Suprapubic skin (tissue), 4 donors: ENCODE measurements around the gene RPUSD4. TPM values are rescaled to one million over a fixed set of nuclear protein-coding genes. Genes with fewer than 3 reads are reported as not detected.
"Not testable (repeated sequence)": the region's sequence is repeated elsewhere in the genome, so short reads cannot be mapped to it uniquely, and the experiment has no call there.

Experiments
- DNase-seq, 2 donors: peaks; one replicate each; pipeline ENCODE4 v3.0.0-alpha.2; 2019; ENCODE audit warnings: low spot score in 2 of 2
- H3K27ac ChIP-seq: fragments of 200-600 bp; sonication (generic); one replicate; pipeline ENCODE4 v1.5.1; 2019
- H3K27me3 ChIP-seq: fragments of 200-600 bp; sonication (generic); one replicate; pipeline ENCODE4 v1.5.1; 2019
- H3K36me3 ChIP-seq: fragments of 200-600 bp; sonication (generic); one replicate; pipeline ENCODE4 v1.5.1; 2019
- H3K4me1 ChIP-seq: fragments of 200-600 bp; sonication (generic); one replicate; pipeline ENCODE4 v1.5.1; 2019
- H3K4me3 ChIP-seq: fragments of 200-600 bp; sonication (generic); one replicate; pipeline ENCODE4 v1.5.1; 2019; ENCODE audit warnings: mild to moderate bottlenecking
- H3K9me3 ChIP-seq: fragments of 200-600 bp; sonication (generic); one replicate; pipeline ENCODE4 v1.5.1; 2019
- CTCF ChIP-seq, 2 donors: fragments of 200-600 bp in 1 of 2; fragments of 450-650 bp in 1 of 2; sonication (generic) in 1 of 2; IDR thresholded peaks; one replicate each; pipeline ENCODE4 v1.5.1; 2016 to 2019; ENCODE audit warnings: antibody characterized with exemption in 2 of 2, mild to moderate bottlenecking in 1 of 2, moderate library complexity in 1 of 2
- EP300 ChIP-seq: sonication (generic); formaldehyde crosslinking; IDR thresholded peaks from one replicate; pipeline ENCODE4 v1.6.1; 2017; ENCODE audit warnings: antibody characterized with exemption
- POLR2A ChIP-seq, 2 donors: fragments of 450-650 bp; IDR thresholded peaks; one replicate each; pipeline ENCODE4 v1.6.1; 2017; ENCODE audit warnings: antibody characterized with exemption in 2 of 2, mild to moderate bottlenecking in 2 of 2, moderate library complexity in 2 of 2
- POLR2AphosphoS5 ChIP-seq, 3 donors: sonication (generic); formaldehyde crosslinking; IDR thresholded peaks; one replicate each; pipeline ENCODE4 v1.6.1; 2017; ENCODE audit warnings: antibody characterized with exemption in 3 of 3
- WGBS: methylation state at CpG from one replicate; pipeline ENCODE4 v1.1.5; 2018; 5-methylcytosine and 5-hydroxymethylcytosine counted together
- total RNA-seq, 4 donors: library from RNA; depleted of rRNA; stranded (reverse); fragments of >200 nt; gene quantifications; one replicate each; pipeline ENCODE4 v1.1.0, GENCODE V29; 2016

RPUSD4 gene
- 10 to 100 TPM; 25.1 to 34.9 (median 29.2) TPM for total RNA-seq

- DNase-seq, result peak; percentile 99 to 100
- Histone ChIP-seq H3K27ac (peak within 1 kb of the TSS; percentile 71), H3K27me3 (no peaks in the 10 kb centered on the region), H3K4me3 (peak within 1 kb of the TSS; percentile 88), H3K36me3 (peaks cover 15% of the 10 kb centered on the region), H3K9me3 (no peaks in the 10 kb centered on the region), H3K4me1 (peaks cover 28% of the 10 kb centered on the region)
- under 1% methylated on average over 42 of the region's 62 CpGs for WGBS
- TF ChIP-seq POLR2AphosphoS5 (IDR thresholded peaks at IDR 0.05) (peak; percentile 29 to 89 (median 72)), POLR2A (IDR thresholded peaks at IDR 0.05) (no peak)
Observed at GRCh38 chr11:126211236-126212088, at the start of gene RPUSD4, which contains the start of gene FAM118B. Gene RPUSD4, minus strand, starts transcription at chr11:126211650. Its CDS starts 12 bp downstream, at chr11:126211638. Gene FAM118B, plus strand, starts transcription at chr11:126211782. Its CDS starts 23,220 bp downstream, at chr11:126235002.

GRCh38 chr11:126257764-126258163, 46.3 kb upstream of the RPUSD4 start:
- H3K36me3 ChIP-seq, result peaks cover 32% of the 10 kb centered on the region

GRCh38 chr11:126257144-126257543, 45.7 kb upstream of the RPUSD4 start:
- H3K4me3 ChIP-seq, result no peak overlapping the region
- H3K27me3 ChIP-seq, result no peaks in the 10 kb centered on the region
- H3K27ac ChIP-seq, result no peak overlapping the region
- peaks cover 26% of the 10 kb centered on the region for H3K36me3 ChIP-seq
- DNase-seq, result no peak
- TF ChIP-seq POLR2A (IDR thresholded peaks at IDR 0.05), result no peak
- no peak for TF ChIP-seq EP300
- TF ChIP-seq POLR2AphosphoS5 (IDR thresholded peaks at IDR 0.05), result no peak
- no peak for TF ChIP-seq CTCF (IDR thresholded peaks at IDR 0.05)
- no peaks in the 10 kb centered on the region for H3K4me1 ChIP-seq
- WGBS, result 82% methylated on average over 2 of the region's 2 CpGs
- H3K9me3 ChIP-seq, result no peaks in the 10 kb centered on the region

More at GRCh38 chr11:126257764-126258163, 46.3 kb upstream of the RPUSD4 start:
- Histone ChIP-seq H3K4me1 (no peaks in the 10 kb centered on the region), H3K9me3 (no peaks in the 10 kb centered on the region), H3K27ac (no peak overlapping the region), H3K4me3 (no peak overlapping the region), H3K27me3 (no peaks in the 10 kb centered on the region)
- TF ChIP-seq CTCF (IDR thresholded peaks at IDR 0.05), result no peak
- TF ChIP-seq POLR2A (IDR thresholded peaks at IDR 0.05), result no peak
- TF ChIP-seq EP300, result no peak
- no peak for TF ChIP-seq POLR2AphosphoS5 (IDR thresholded peaks at IDR 0.05)
- DNase-seq, result no peak
- 87% methylated on average over 2 of the region's 2 CpGs for WGBS

GRCh38 chr11:126256216-126256615, 44.8 kb upstream of the RPUSD4 start:
- Histone ChIP-seq H3K4me3 (no peak overlapping the region), H3K9me3 (no peaks in the 10 kb centered on the region), H3K36me3 (peaks cover 19% of the 10 kb centered on the region), H3K4me1 (no peaks in the 10 kb centered on the region), H3K27me3 (no peaks in the 10 kb centered on the region), H3K27ac (no peak overlapping the region)
- DNase-seq, result no peak
- TF ChIP-seq POLR2AphosphoS5 (IDR thresholded peaks at IDR 0.05) (no peak), POLR2A (IDR thresholded peaks at IDR 0.05) (no peak), CTCF (IDR thresholded peaks at IDR 0.05) (no peak), EP300 (no peak)
- WGBS, result 90% methylated on average over 4 of the region's 4 CpGs

GRCh38 chr11:126255507-126255906, 44.1 kb upstream of the RPUSD4 start:
- not testable (repeated sequence) for DNase-seq, H3K27ac ChIP-seq, H3K4me3 ChIP-seq, H3K9me3 ChIP-seq, H3K27me3 ChIP-seq, H3K4me1 ChIP-seq
- 95% methylated on average over 5 of the region's 5 CpGs for WGBS
- peaks cover 23% of the 10 kb centered on the region for H3K36me3 ChIP-seq

- H3K4me1 ChIP-seq, result no peaks in the 10 kb centered on the region
- H3K4me3 ChIP-seq, result no peak overlapping the region
- H3K36me3 ChIP-seq, result peaks cover 23% of the 10 kb centered on the region
- H3K27me3 ChIP-seq, result no peaks in the 10 kb centered on the region
- 80% methylated on average over 1 of the region's 1 CpG for WGBS
- H3K9me3 ChIP-seq, result no peaks in the 10 kb centered on the region
- no peak for DNase-seq
- no peak for TF ChIP-seq EP300
- no peak for TF ChIP-seq CTCF (IDR thresholded peaks at IDR 0.05)
- no peak for TF ChIP-seq POLR2A (IDR thresholded peaks at IDR 0.05)
- no peak for TF ChIP-seq POLR2AphosphoS5 (IDR thresholded peaks at IDR 0.05)
- no peak overlapping the region for H3K27ac ChIP-seq
Observed at GRCh38 chr11:126254819-126255218, 43.4 kb upstream of the RPUSD4 start.
